ENCODE data around the gene PANX3. TPM values are rescaled to one million over a fixed set of nuclear protein-coding genes. Genes with fewer than 3 reads are reported as not detected.

Gene PANX3
- total and polyA plus RNA-seq, 5 donors from 2014 or later = not detected

GRCh38 chr11:124638500-124638899, 27.3 kb downstream of the PANX3 start:
- Mint-ChIP-seq H3K27me3 (no peaks in the 10 kb centered on the region), H3K27ac (peak overlapping the region in 1 of 3 donors; percentile 47), H3K4me1 (no peaks in the 10 kb centered on the region), H3K9me3 (peaks cover 0 to 1% (median 0%) of the 10 kb centered on the region in 7 donors), H3K36me3 (peaks cover 27% of the 10 kb centered on the region), H3K4me3 (no peak overlapping the region)
- H3K4me1 ChIP-seq (ENCODE audit: control insufficient read depth, insufficient read depth, low read length, poor library complexity, severe bottlenecking) = no peaks in the 10 kb centered on the region
- ATAC-seq (ENCODE audit: low read depth in 2 of 2) = no peak
- H3K27me3 ChIP-seq (ENCODE audit: control insufficient read depth, insufficient read depth, low read length) = no peaks in the 10 kb centered on the region
- H3K4me3 ChIP-seq (ENCODE audit: low read depth, low read length) = no peak overlapping the region
- H3K27ac ChIP-seq (ENCODE audit: insufficient read depth, low read length, poor library complexity, severe bottlenecking) = no peak overlapping the region
- no peaks in the 10 kb centered on the region for H3K9me3 ChIP-seq (ENCODE audit: control insufficient read depth in 2 of 2, low read length in 2 of 2)
- peaks cover 41% of the 10 kb centered on the region for H3K36me3 ChIP-seq (ENCODE audit: control insufficient read depth, insufficient read depth, low read length)
- no peak for DNase-seq

GRCh38 chr11:124639186-124639585, 28.0 kb downstream of the PANX3 start:
- H3K9me3 ChIP-seq (ENCODE audit: control insufficient read depth in 2 of 2, low read length in 2 of 2) = no peaks in the 10 kb centered on the region
- ATAC-seq (ENCODE audit: low read depth in 2 of 2) (no peak), DNase-seq (no peak)
- H3K9me3 Mint-ChIP-seq = peaks cover 0 to 1% (median 0%) of the 10 kb centered on the region in 7 donors
- no peaks in the 10 kb centered on the region for H3K27me3 ChIP-seq (ENCODE audit: control insufficient read depth, insufficient read depth, low read length)
- H3K4me3 ChIP-seq (ENCODE audit: low read depth, low read length) = no peak overlapping the region
- no peaks in the 10 kb centered on the region for H3K4me1 Mint-ChIP-seq
- no peaks in the 10 kb centered on the region for H3K4me1 ChIP-seq (ENCODE audit: control insufficient read depth, insufficient read depth, low read length, poor library complexity, severe bottlenecking)
- no peak overlapping the region for H3K27ac ChIP-seq (ENCODE audit: insufficient read depth, low read length, poor library complexity, severe bottlenecking)
- H3K27me3 Mint-ChIP-seq = no peaks in the 10 kb centered on the region
- no peak overlapping the region for H3K4me3 Mint-ChIP-seq
- peaks cover 26% of the 10 kb centered on the region for H3K36me3 Mint-ChIP-seq
- peak overlapping the region in 1 of 3 donors; percentile 64 for H3K27ac Mint-ChIP-seq
- H3K36me3 ChIP-seq (ENCODE audit: control insufficient read depth, insufficient read depth, low read length) = peaks cover 36% of the 10 kb centered on the region

- Histone ChIP-seq H3K4me1 (ENCODE audit: control insufficient read depth, insufficient read depth, low read length, poor library complexity, severe bottlenecking) (no peaks in the 10 kb centered on the region), H3K36me3 (ENCODE audit: control insufficient read depth, insufficient read depth, low read length) (peaks cover 25% of the 10 kb centered on the region), H3K4me3 (ENCODE audit: low read depth, low read length) (no peak overlapping the region), H3K27ac (ENCODE audit: insufficient read depth, low read length, poor library complexity, severe bottlenecking) (no peak overlapping the region), H3K27me3 (ENCODE audit: control insufficient read depth, insufficient read depth, low read length) (no peaks in the 10 kb centered on the region), H3K9me3 (ENCODE audit: control insufficient read depth in 2 of 2, low read length in 2 of 2) (no peaks in the 10 kb centered on the region)
- Mint-ChIP-seq H3K4me3 (no peak overlapping the region), H3K9me3 (peaks cover 0 to 1% (median 0%) of the 10 kb centered on the region in 7 donors), H3K27me3 (no peaks in the 10 kb centered on the region), H3K36me3 (peaks cover 22% of the 10 kb centered on the region), H3K4me1 (no peaks in the 10 kb centered on the region), H3K27ac (peak overlapping the region in 1 of 3 donors; percentile 22)
- no peak for DNase-seq
- no peak for ATAC-seq (ENCODE audit: low read depth in 2 of 2)
Observed at GRCh38 chr11:124640666-124641065, 29.4 kb downstream of the PANX3 start.

DNA sequence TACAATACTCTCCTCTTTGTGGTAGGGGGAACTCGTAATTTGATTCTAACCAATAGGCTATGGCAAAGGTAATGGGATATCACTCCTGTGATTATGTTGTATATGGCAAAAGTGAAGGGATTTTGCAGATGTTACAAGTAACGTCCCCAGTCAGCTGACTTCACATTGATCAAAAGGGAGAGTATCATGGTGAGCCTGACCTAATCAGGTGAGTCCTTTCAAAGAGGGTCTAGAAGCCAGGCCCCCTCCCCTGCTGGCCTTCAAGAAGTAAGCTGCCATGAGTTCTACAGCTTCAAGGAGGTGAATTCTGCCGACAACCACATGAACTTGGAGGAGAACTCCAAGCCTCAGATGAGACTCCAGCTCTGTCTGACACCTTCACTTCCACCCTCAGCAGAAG, 31.4 kb downstream of the PANX3 start:
- ATAC-seq (ENCODE audit: low read depth in 2 of 2) (no peak), DNase-seq (no peak)
- no peaks in the 10 kb centered on the region for H3K4me1 ChIP-seq (ENCODE audit: control insufficient read depth, insufficient read depth, low read length, poor library complexity, severe bottlenecking)
- Mint-ChIP-seq H3K4me3 (no peak overlapping the region), H3K27ac (no peak overlapping the region), H3K36me3 (peaks cover 10% of the 10 kb centered on the region), H3K4me1 (no peaks in the 10 kb centered on the region), H3K9me3 (no peaks in the 10 kb centered on the region), H3K27me3 (no peaks in the 10 kb centered on the region)
- no peaks in the 10 kb centered on the region for H3K27me3 ChIP-seq (ENCODE audit: control insufficient read depth, insufficient read depth, low read length)
- H3K36me3 ChIP-seq (ENCODE audit: control insufficient read depth, insufficient read depth, low read length) = peaks cover 7% of the 10 kb centered on the region
- no peak overlapping the region for H3K4me3 ChIP-seq (ENCODE audit: low read depth, low read length)
- H3K27ac ChIP-seq (ENCODE audit: insufficient read depth, low read length, poor library complexity, severe bottlenecking) = no peak overlapping the region
- H3K9me3 ChIP-seq (ENCODE audit: control insufficient read depth in 2 of 2, low read length in 2 of 2) = no peaks in the 10 kb centered on the region

- ATAC-seq (ENCODE audit: low read depth in 2 of 2) = no peak
- no peak overlapping the region for H3K27ac Mint-ChIP-seq
- no peak overlapping the region for H3K27ac ChIP-seq (ENCODE audit: insufficient read depth, low read length, poor library complexity, severe bottlenecking)
- H3K4me3 ChIP-seq (ENCODE audit: low read depth, low read length) = no peak overlapping the region
- DNase-seq = no peak
- no peaks in the 10 kb centered on the region for H3K27me3 ChIP-seq (ENCODE audit: control insufficient read depth, insufficient read depth, low read length)
- no peak overlapping the region for H3K4me3 Mint-ChIP-seq
- no peaks in the 10 kb centered on the region for H3K9me3 Mint-ChIP-seq
- H3K4me1 ChIP-seq (ENCODE audit: control insufficient read depth, insufficient read depth, low read length, poor library complexity, severe bottlenecking) = no peaks in the 10 kb centered on the region
- H3K9me3 ChIP-seq (ENCODE audit: control insufficient read depth in 2 of 2, low read length in 2 of 2) = no peaks in the 10 kb centered on the region
- peaks cover 10% of the 10 kb centered on the region for H3K36me3 Mint-ChIP-seq
- peaks cover 3% of the 10 kb centered on the region for H3K36me3 ChIP-seq (ENCODE audit: control insufficient read depth, insufficient read depth, low read length)
- no peaks in the 10 kb centered on the region for H3K4me1 Mint-ChIP-seq
- no peaks in the 10 kb centered on the region for H3K27me3 Mint-ChIP-seq
Observed at GRCh38 chr11:124643042-124643604, 31.9 kb downstream of the PANX3 start.

DNA sequence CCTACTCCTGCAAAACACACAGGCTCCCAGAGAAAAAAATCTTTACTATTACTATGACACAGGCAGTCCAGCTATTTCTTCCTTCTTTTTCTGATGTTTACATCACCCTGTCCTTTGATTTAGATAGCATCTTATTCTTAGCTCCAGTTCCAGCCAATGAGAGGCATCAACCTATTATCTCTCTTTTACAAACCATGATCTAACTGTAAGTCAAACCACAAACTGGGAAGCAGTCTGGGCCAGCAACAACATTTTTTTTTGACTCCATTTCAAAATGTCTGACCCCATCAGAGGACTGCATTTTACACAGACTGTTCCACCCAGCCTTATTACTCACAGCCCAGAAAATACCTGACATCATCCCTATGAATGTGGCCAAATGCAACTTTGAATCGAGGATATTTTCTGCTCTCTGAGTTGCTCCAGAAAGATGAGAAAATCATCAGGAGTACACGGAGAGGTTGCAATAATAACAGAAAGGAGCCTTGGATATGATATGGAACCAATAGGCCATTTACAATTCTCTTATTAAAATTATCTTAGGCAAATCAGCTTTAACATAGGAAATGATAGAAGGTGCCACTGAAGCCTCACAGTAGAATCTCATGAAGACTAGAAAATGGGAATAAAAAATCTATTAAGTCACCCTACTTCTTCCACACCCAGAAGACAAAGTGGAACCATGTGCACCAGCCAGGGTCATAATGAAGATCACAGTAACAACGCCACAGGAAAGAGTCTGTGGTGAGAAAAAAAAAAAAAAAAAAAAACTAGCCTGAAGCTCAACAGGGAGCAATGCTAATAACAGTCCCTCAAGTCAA, 32.6 kb downstream of the PANX3 start:
- ATAC-seq (ENCODE audit: low read depth in 2 of 2) = no peak
- Histone ChIP-seq H3K4me3 (ENCODE audit: low read depth, low read length) (no peak overlapping the region), H3K36me3 (ENCODE audit: control insufficient read depth, insufficient read depth, low read length) (no peaks in the 10 kb centered on the region), H3K9me3 (ENCODE audit: control insufficient read depth in 2 of 2, low read length in 2 of 2) (no peaks in the 10 kb centered on the region), H3K4me1 (ENCODE audit: control insufficient read depth, insufficient read depth, low read length, poor library complexity, severe bottlenecking) (no peaks in the 10 kb centered on the region), H3K27ac (ENCODE audit: insufficient read depth, low read length, poor library complexity, severe bottlenecking) (no peak overlapping the region), H3K27me3 (ENCODE audit: control insufficient read depth, insufficient read depth, low read length) (no peaks in the 10 kb centered on the region)
- no peaks in the 10 kb centered on the region for H3K27me3 Mint-ChIP-seq
- peaks cover 8% of the 10 kb centered on the region for H3K36me3 Mint-ChIP-seq
- no peak for DNase-seq
- no peak overlapping the region for H3K27ac Mint-ChIP-seq
- H3K4me3 Mint-ChIP-seq = no peak overlapping the region
- H3K9me3 Mint-ChIP-seq = no peaks in the 10 kb centered on the region
- H3K4me1 Mint-ChIP-seq = no peaks in the 10 kb centered on the region

- H3K4me3 ChIP-seq (ENCODE audit: low read depth, low read length) = no peak overlapping the region
- no peak overlapping the region for H3K27ac Mint-ChIP-seq
- peak; percentile 58 to 64 for ATAC-seq (ENCODE audit: low read depth in 2 of 2)
Observed at GRCh38 chr11:124644426-124645280, 33.4 kb downstream of the PANX3 start.

More at GRCh38 chr11:124644426-124645280, 33.4 kb downstream of the PANX3 start:
- Mint-ChIP-seq H3K4me3 (no peak overlapping the region), H3K27me3 (no peaks in the 10 kb centered on the region), H3K36me3 (peaks cover 10% of the 10 kb centered on the region), H3K4me1 (no peaks in the 10 kb centered on the region), H3K9me3 (no peaks in the 10 kb centered on the region)
- no peaks in the 10 kb centered on the region for H3K27me3 ChIP-seq (ENCODE audit: control insufficient read depth, insufficient read depth, low read length)
- no peak overlapping the region for H3K27ac ChIP-seq (ENCODE audit: insufficient read depth, low read length, poor library complexity, severe bottlenecking)
- peak; percentile 5 to 34 (median 10) for DNase-seq
- H3K4me1 ChIP-seq (ENCODE audit: control insufficient read depth, insufficient read depth, low read length, poor library complexity, severe bottlenecking) = no peaks in the 10 kb centered on the region
- H3K9me3 ChIP-seq (ENCODE audit: control insufficient read depth in 2 of 2, low read length in 2 of 2) = no peaks in the 10 kb centered on the region
- H3K36me3 ChIP-seq (ENCODE audit: control insufficient read depth, insufficient read depth, low read length) = no peaks in the 10 kb centered on the region

All from CD4-positive, CD25-positive, alpha-beta regulatory T cell (primary cell).